Thoracic aorta (tissue), 2 donors: ENCODE data around the gene NAALADL2. TPM values are rescaled to one million over a fixed set of nuclear protein-coding genes. Genes with fewer than 3 reads are reported as not detected.

Source experiments
- ATAC-seq: fragments of 150-250 bp; one replicate; pipeline ENCODE4 v1.8.0; 2017; ENCODE audit warnings: low read depth; ENCODE audit not compliant: insufficient number of reproducible peaks, low FRiP score
- DNase-seq: peaks from one replicate; pipeline ENCODE4 v3.0.0-alpha.2; 2020; ENCODE audit warnings: low spot score
- H3K27ac ChIP-seq, 2 donors: fragments of 200-600 bp; sonication (generic); 1 replicate in 1 of 2; 2 replicates in 1 of 2; pipeline ENCODE4 v1.5.1; 2016; ENCODE audit warnings: mild to moderate bottlenecking in 2 of 2, moderate library complexity in 2 of 2
- H3K27me3 ChIP-seq: fragments of 200-600 bp; sonication (generic); replicated peaks from 2 replicates; pipeline ENCODE4 v1.6.0; 2016; ENCODE audit warnings: mild to moderate bottlenecking; ENCODE audit not compliant: insufficient read depth
- H3K36me3 ChIP-seq: fragments of 200-600 bp; sonication (generic); one replicate; pipeline ENCODE4 v1.5.1; 2016
- H3K4me1 ChIP-seq, 2 donors: fragments of 200-600 bp; sonication (generic); 1 replicate in 1 of 2; 2 replicates in 1 of 2; pipeline versions ENCODE4 v1.5.1 to v1.6.0; 2016; ENCODE audit warnings: low read depth in 2 of 2, mild to moderate bottlenecking in 1 of 2; ENCODE audit not compliant: control insufficient read depth in 1 of 2
- H3K4me3 ChIP-seq: fragments of 200-600 bp; sonication (generic); 2 replicates; pipeline ENCODE4 v1.5.1; 2016; ENCODE audit warnings: mild to moderate bottlenecking
- H3K9me3 ChIP-seq: fragments of 200-600 bp; sonication (generic); 2 replicates; pipeline ENCODE4 v1.5.1; 2016
- CTCF ChIP-seq: fragments of 200-600 bp; sonication (generic); IDR thresholded peaks from one replicate; pipeline ENCODE4 v1.5.1; 2019; ENCODE audit warnings: antibody characterized with exemption
- total RNA-seq, 2 donors: library from RNA; depleted of rRNA; stranded (reverse); fragments of >200 nt; gene quantifications; one replicate each; pipeline versions ENCODE4 v1.1.0 to v1.2.3, GENCODE V29; 2016

NAALADL2 gene
- total RNA-seq, 2 donors from 2014 or later: 12.9 to 21.0 TPM

DNA sequence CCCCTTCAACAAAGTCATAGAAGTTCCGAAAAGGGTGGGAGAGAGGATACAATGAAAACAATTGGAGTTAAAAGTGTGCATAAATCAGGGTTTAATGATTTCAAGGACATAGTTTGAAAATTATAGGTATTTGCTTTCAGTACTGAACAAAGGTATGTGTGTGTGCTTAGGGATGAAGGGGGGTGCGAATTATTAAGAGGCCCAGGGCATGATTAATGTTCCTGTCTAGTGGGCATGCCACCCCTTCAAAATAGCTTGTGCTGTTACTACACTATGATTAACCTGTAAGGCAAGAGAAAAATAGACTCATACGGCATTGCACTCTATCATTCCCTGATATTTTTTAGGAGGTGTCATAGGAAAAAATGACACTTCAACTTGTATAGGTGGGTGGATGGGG, 731.6 kb downstream of the NAALADL2 start:
- no peak for TF ChIP-seq CTCF
- Histone ChIP-seq H3K4me1 (no peaks in the 10 kb centered on the region), H3K4me3 (no peak overlapping the region), H3K36me3 (no peaks in the 10 kb centered on the region), H3K27ac (no peak overlapping the region), H3K27me3 (no peaks in the 10 kb centered on the region), H3K9me3 (peaks cover 5% of the 10 kb centered on the region)
- DNase-seq (no peak), ATAC-seq (no peak)

DNA sequence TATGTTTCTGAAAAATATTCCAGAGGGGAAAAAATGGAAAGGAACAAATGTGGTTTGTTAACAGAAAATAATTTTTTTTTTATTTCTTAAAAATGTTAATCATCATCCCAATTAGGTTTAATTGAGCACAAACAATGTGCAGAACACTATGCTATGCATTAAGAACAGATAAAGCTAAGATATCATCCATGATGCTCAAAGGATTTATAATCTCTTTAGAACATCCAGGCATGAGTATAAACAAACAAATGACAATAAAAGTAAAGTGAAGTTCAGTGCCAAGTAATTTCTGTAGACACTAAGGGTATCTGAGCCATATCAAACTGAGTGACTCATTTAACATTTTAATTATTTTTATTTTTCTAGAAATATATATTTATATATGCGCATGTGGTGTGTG, 732.2 kb downstream of the NAALADL2 start:
- DNase-seq: no peak
- Histone ChIP-seq H3K27me3 (no peaks in the 10 kb centered on the region), H3K27ac (no peak overlapping the region), H3K4me1 (no peaks in the 10 kb centered on the region), H3K36me3 (no peaks in the 10 kb centered on the region), H3K4me3 (no peak overlapping the region), H3K9me3 (peaks cover 5% of the 10 kb centered on the region)
- TF ChIP-seq CTCF: no peak
- no peak for ATAC-seq

DNA sequence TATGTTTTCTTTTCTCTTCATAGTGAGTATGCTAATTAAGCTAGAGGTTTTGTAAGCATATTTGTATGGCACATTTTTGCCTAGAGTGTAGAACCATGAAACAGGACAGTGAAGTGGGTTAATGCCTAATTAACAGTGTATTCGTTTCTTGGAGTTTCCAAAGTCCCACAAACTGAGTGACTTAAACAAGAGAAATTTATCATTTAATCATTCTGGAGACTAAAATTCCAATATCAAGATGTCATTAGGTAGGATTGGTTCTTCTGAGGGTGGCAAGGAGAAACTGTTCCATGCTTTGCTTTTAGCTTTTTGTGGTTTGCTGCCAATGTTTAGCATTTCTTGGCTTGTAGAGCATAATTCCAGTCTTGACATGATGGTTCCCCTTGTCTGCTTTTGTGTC, 734.2 kb downstream of the NAALADL2 start:
- Histone ChIP-seq H3K4me3 (no peak overlapping the region), H3K27me3 (no peaks in the 10 kb centered on the region), H3K9me3 (peaks cover 5% of the 10 kb centered on the region), H3K36me3 (no peaks in the 10 kb centered on the region), H3K4me1 (no peaks in the 10 kb centered on the region), H3K27ac (no peak overlapping the region)
- DNase-seq (no peak), ATAC-seq (no peak)
- no peak for TF ChIP-seq CTCF

DNA sequence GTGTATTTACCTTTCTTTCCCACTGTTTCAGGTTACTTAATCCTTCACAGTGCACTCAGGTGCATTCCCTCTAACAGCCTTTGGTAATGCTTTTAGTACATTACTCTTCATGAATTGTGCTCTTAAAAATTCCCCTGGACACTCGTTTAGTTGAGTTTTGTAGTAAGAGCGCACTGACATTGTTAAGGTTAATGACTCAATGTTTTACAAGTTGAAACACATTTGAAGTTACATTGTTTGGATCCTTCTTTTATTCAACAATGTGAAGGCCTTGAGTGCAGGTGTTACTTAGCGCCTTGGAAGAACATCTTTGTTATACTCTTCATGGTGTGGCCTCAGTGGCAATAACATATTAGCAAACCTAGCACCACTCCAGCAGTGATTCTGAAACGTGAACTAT, 739.6 kb downstream of the NAALADL2 start:
- H3K9me3 ChIP-seq: peaks cover 5% of the 10 kb centered on the region
- no peak for TF ChIP-seq CTCF
- DNase-seq (no peak), ATAC-seq (no peak)
- no peak overlapping the region for H3K4me3 ChIP-seq
- no peaks in the 10 kb centered on the region for H3K36me3 ChIP-seq
- no peaks in the 10 kb centered on the region for H3K27me3 ChIP-seq
- no peak overlapping the region for H3K27ac ChIP-seq
- no peaks in the 10 kb centered on the region for H3K4me1 ChIP-seq

DNA sequence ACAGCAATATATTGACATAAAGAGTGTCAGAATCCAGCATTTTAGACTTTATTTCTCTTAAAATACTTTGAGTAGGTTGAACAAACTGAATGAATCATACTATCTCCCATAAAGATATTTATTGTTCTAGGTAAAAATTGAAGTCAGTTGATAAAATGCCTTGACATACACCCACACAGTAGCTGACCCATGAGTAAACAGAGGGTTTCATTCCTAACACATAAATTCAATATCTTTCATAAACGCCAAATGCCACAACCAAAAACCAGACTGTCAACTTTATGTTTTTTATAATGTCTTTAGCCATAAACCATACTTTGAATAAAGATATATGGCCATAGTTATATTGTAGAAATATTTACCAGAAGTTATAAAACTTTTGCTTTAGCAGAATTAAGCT, 742.4 kb downstream of the NAALADL2 start:
- Histone ChIP-seq H3K27me3 (no peaks in the 10 kb centered on the region), H3K4me1 (no peaks in the 10 kb centered on the region), H3K9me3 (no peaks in the 10 kb centered on the region), H3K36me3 (no peaks in the 10 kb centered on the region), H3K4me3 (no peak overlapping the region), H3K27ac (no peak overlapping the region)
- DNase-seq: no peak
- no peak for ATAC-seq
- no peak for TF ChIP-seq CTCF
